GM18858 (cell line): ENCODE measurements around the gene FAM120B.
A peak's percentile ranks its signal among the peaks of the same experiment; 100 is the strongest.

Experiments
- ATAC-seq: cut with Tn5 transposase; IDR thresholded peaks from one replicate; pipeline ENCODE4 v1.9.1; 2021; ENCODE audit not compliant: unreplicated experiment

The FAM120B gene

GRCh38 chr6:170417881-170418280 lies 111.3 kb downstream of the FAM120B start:
- ATAC-seq = no peak

GRCh38 chr6:170420283-170420682 lies 113.7 kb downstream of the FAM120B start:
- no peak for ATAC-seq

- ATAC-seq = no peak
These were observed 114.5 kb downstream of the FAM120B start for GRCh38 chr6:170420791-170421776.

GRCh38 chr6:170421921-170422320 lies 115.4 kb downstream of the FAM120B start:
- no peak for ATAC-seq

GRCh38 chr6:170423030-170423429 lies 116.5 kb downstream of the FAM120B start:
- no peak for ATAC-seq

GRCh38 chr6:170423814-170424603 lies 117.5 kb downstream of the FAM120B start:
- ATAC-seq = no peak

GRCh38 chr6:170424604-170425126 lies 118.1 kb downstream of the FAM120B start:
- no peak for ATAC-seq

- ATAC-seq = no peak
These were observed 122.9 kb downstream of the FAM120B start for GRCh38 chr6:170429450-170429849.

GRCh38 chr6:170433163-170434116 lies 126.9 kb downstream of the FAM120B start:
- no peak for ATAC-seq

GRCh38 chr6:170434117-170434820 lies 127.7 kb downstream of the FAM120B start:
- ATAC-seq = no peak

GRCh38 chr6:170434821-170435155 lies 128.2 kb downstream of the FAM120B start:
- ATAC-seq = no peak

- ATAC-seq = no peak
These were observed 129.2 kb downstream of the FAM120B start for GRCh38 chr6:170435766-170436165.

- no peak for ATAC-seq
These were observed 129.8 kb downstream of the FAM120B start for GRCh38 chr6:170436209-170436809.

- ATAC-seq = no peak
These were observed 131.3 kb downstream of the FAM120B start for GRCh38 chr6:170437719-170438401.

- peak; percentile 88 for ATAC-seq
These were observed 131.8 kb downstream of the FAM120B start for GRCh38 chr6:170438402-170438753.

GRCh38 chr6:170438861-170439260 lies 132.3 kb downstream of the FAM120B start:
- no peak for ATAC-seq

GRCh38 chr6:170439366-170440361 lies 133.1 kb downstream of the FAM120B start:
- ATAC-seq = no peak

GRCh38 chr6:170440437-170440836 lies 133.9 kb downstream of the FAM120B start:
- no peak for ATAC-seq
